GM12801 (cell line): ENCODE data around the gene ZFP91.

Experiments used
- CTCF ChIP-seq: IDR thresholded peaks from one replicate; pipeline ENCODE4 v1.5.1; 2011; ENCODE audit warnings: control low read depth; ENCODE audit not compliant: insufficient read length; ENCODE audit errors: extremely low read depth

The ZFP91 gene

GRCh38 chr11:58637371-58637770 lies 58.5 kb downstream of the ZFP91 start:
- no peak for TF ChIP-seq CTCF

DNA sequence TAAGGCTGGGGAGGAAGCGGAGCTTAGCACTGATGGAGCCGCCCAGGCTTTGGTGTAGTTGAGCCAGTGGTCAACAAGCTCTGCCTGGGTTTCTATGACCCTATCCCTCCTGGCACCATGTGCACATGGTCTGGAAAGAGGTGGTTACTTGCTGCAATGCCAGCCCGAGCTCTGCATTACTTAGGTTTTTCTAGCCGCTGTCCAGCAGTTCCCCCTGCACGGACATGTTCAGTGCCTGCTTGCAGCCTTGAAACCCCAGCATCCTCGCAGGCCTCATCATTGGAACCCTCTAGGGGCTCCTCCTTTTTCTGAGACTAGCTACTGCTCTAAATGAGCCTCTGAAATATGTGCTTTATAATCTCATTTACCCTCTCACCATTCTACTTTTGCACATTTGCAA lies 60.2 kb downstream of the ZFP91 start:
- TF ChIP-seq CTCF = no peak

- TF ChIP-seq CTCF = no peak
Observed at GRCh38 chr11:58639669-58640068, 60.8 kb downstream of the ZFP91 start.

DNA sequence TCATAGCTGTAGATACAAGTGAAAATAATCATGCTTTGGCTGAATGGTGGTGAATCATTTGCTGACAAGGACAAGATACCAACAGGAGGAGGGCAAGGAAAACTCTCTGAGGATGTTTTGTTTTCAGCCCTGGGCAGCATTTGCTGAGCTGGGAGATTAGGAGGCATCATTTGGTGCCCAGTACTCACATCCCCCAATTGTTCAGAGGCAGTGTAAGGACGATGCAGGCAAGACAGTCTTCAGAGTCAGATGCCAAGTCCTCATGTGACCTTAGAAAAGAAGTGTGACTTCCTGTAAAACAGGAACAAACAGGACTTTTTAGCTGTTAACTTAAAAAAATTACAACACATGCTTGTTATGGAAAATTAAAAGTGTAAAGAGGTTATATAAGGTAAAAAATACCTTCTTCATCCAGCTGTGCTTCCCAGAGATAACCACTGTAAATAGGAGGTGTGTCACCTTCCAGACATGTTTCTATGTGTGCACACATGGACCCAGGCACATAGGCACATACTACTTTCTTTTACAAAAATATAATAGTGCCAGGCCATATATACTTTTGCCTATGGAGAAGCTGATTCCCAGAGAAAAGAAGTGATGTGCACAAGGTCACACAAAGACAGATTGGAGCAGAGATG lies 61.6 kb downstream of the ZFP91 start:
- no peak for TF ChIP-seq CTCF

DNA sequence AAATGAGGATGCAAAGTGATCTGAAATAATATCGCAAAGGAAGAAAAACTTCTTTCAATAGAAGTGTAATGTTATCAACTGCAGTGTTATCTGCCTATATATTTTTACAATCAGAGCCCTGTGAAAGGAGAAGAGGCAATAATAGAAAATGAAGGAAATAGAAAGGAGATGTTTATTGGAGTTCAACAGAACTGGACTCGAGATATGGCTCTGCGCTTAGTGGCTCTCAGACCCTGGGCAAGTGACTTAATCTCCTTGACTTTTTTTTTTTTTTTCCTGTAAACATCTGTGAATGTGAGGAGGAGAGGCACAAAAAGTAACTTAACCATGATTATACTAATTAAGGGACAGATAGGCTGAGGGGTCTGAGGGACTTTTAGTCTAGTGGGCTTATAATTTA lies 62.5 kb downstream of the ZFP91 start:
- TF ChIP-seq CTCF = no peak

DNA sequence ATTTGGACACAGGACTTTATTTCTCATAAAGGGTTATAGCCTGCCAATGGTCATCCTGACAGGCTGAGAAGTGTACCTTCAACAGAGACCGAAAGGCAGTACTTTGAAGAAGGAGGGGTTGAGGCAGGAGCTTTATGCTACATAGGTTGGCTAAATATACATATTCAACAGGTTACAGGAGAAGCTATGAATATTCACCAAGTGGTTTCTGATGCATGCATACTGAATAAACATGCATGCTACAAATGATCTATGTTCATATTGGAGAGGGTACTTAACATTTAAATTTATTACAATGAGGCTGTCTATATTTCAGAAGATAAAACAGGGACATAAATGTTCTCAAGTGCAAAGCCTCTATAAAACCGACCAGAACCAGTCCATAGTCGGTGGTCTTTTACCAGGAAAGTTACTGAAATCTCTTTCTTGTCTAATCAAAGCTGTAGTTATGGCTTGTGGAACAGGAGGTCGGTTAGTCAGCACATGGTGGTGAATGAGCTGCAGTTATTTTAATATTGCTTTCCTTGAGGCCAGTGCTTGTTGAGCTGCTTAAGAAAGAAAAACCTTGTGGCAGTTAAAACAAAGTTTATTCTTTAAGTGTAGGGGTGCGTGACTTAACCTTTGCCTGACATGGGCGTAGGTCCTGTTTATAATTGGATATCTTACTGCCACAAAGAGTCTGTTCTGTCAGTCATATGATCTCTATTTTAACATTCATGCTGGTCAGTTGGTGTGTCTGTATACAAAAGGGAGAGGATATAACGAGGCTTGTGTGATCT lies 63.1 kb downstream of the ZFP91 start:
- TF ChIP-seq CTCF = no peak

DNA sequence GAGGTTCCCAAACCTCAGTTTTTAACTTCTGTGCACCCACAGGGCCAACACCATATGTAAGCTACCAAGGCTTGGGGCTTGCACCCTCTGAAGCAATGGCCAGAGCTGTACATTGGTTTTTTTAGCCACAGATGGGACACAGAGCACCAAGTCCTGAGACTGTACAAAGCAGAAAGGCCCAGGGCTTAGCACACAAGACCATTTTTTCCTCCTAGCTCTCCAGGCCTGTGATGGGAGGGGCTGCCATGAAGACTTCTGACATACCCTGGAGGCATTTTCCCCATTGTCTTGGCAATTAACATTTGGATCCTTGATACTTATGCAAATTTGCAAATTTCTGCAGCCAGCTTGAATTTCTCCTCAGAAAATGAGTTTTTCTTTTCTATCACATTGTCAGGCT lies 67.0 kb downstream of the ZFP91 start:
- no peak for TF ChIP-seq CTCF
